HepG2 (cell line): Measurements from ENCODE around the gene XPOT. TPM values are rescaled to one million over a fixed set of nuclear protein-coding genes. Genes with fewer than 3 reads are reported as not detected.
A peak's percentile ranks its signal among the peaks of the same experiment; 100 is the strongest.

Experiments used
- ATF7-NPFF ChIP-seq: sonication (generic); formaldehyde crosslinking; IDR thresholded peaks from 2 replicates; pipeline ENCODE4 v1.8.1; 2023; ENCODE audit warnings: mild to moderate bottlenecking, low read depth, missing genetic modification reagents, moderate library complexity
- EZH2 ChIP-seq: conservative IDR thresholded peaks from 2 replicates; pipeline ENCODE4 v1.6.1; 2012; ENCODE audit warnings: mild to moderate bottlenecking, low read depth, low read length, moderate library complexity
- KDM5B ChIP-seq: sonication (generic); formaldehyde crosslinking; IDR thresholded peaks from 2 replicates; pipeline ENCODE4 v1.4.0; 2020; ENCODE audit warnings: missing genetic modification reagents, mild to moderate bottlenecking, borderline replicate concordance
- MAFF ChIP-seq: IDR thresholded peaks from 2 replicates; pipeline ENCODE4 v1.6.1; 2011; ENCODE audit warnings: low read depth, low read length, improper control_type of control experiment
- MIXL1 ChIP-seq: IDR thresholded peaks from 2 replicates; pipeline ENCODE4 v1.6.1; 2016
- NFIB ChIP-seq: sonication (generic); formaldehyde crosslinking; IDR thresholded peaks from 2 replicates; pipeline ENCODE4 v1.9.0; 2021; ENCODE audit warnings: missing genetic modification reagents, mild to moderate bottlenecking, borderline replicate concordance
- ONECUT2 ChIP-seq: sonication (generic); formaldehyde crosslinking; IDR thresholded peaks from 2 replicates; pipeline ENCODE4 v1.4.0; 2020; ENCODE audit warnings: missing genetic modification reagents
- PAXIP1 ChIP-seq: sonication (generic); formaldehyde crosslinking; conservative IDR thresholded peaks from 2 replicates; pipeline ENCODE4 v1.4.0; 2020; ENCODE audit warnings: mild to moderate bottlenecking, missing genetic modification reagents, moderate library complexity
- YY1 ChIP-seq: IDR thresholded peaks from 2 replicates; pipeline ENCODE4 v1.6.1; 2011; ENCODE audit warnings: low read length, low read depth, moderate library complexity, mild to moderate bottlenecking; ENCODE audit not compliant: insufficient read depth, insufficient replicate concordance
- ZBED4 ChIP-seq: sonication (generic); formaldehyde crosslinking; IDR thresholded peaks from 2 replicates; pipeline ENCODE4 v1.4.0; 2020; ENCODE audit warnings: missing genetic modification reagents, borderline replicate concordance
- ZBTB8A ChIP-seq: sonication (generic); formaldehyde crosslinking; IDR thresholded peaks from 2 replicates; pipeline ENCODE4 v1.4.0; 2020; ENCODE audit warnings: mild to moderate bottlenecking, low read depth, missing genetic modification reagents, borderline replicate concordance
- ZNF34 ChIP-seq: sonication (generic); formaldehyde crosslinking; IDR thresholded peaks from 2 replicates; pipeline ENCODE4 v1.4.0; 2020; ENCODE audit warnings: mild to moderate bottlenecking, missing genetic modification reagents, borderline replicate concordance
- ZNF451 ChIP-seq: sonication (generic); formaldehyde crosslinking; IDR thresholded peaks from 2 replicates; pipeline ENCODE4 v1.5.0; 2020; ENCODE audit warnings: mild to moderate bottlenecking, missing genetic modification reagents
- ZNF501 ChIP-seq: sonication (generic); formaldehyde crosslinking; IDR thresholded peaks from 2 replicates; pipeline ENCODE4 v1.5.1; 2020; ENCODE audit warnings: mild to moderate bottlenecking, moderate library complexity, missing genetic modification reagents
- ZNF513 ChIP-seq: sonication (generic); formaldehyde crosslinking; conservative IDR thresholded peaks from 2 replicates; pipeline ENCODE4 v1.5.0; 2020; ENCODE audit warnings: missing genetic modification reagents
- ZNF607 ChIP-seq: sonication (generic); formaldehyde crosslinking; IDR thresholded peaks from 2 replicates; pipeline ENCODE4 v1.5.1; 2020; ENCODE audit warnings: missing genetic modification reagents, mild to moderate bottlenecking, borderline replicate concordance
- ZNF747 ChIP-seq: sonication (generic); formaldehyde crosslinking; IDR thresholded peaks from 2 replicates; pipeline ENCODE4 v1.8.1; 2023; ENCODE audit warnings: missing genetic modification reagents, mild to moderate bottlenecking, borderline replicate concordance
- ZNF891 ChIP-seq: sonication (generic); formaldehyde crosslinking; IDR thresholded peaks from 2 replicates; pipeline ENCODE4 v1.5.0; 2020; ENCODE audit warnings: mild to moderate bottlenecking, missing genetic modification reagents
- ZSCAN21 ChIP-seq: sonication (generic); formaldehyde crosslinking; IDR thresholded peaks from 2 replicates; pipeline ENCODE4 v1.8.0; 2022; ENCODE audit warnings: mild to moderate bottlenecking, missing genetic modification reagents, moderate library complexity, borderline replicate concordance
- polyA plus RNA-seq, 8 experiments: library from polyadenylated mRNA; depleted of rRNA in 3 of 8; stranded (reverse) in 7 of 8; unstranded in 1 of 8; fragments of >200 nt; fragmentation: Illumina TruSeq in 4 of 8; extraction: Trizol in 4 of 8; gene quantifications; 2 replicates each; pipeline versions ENCODE4 v1.2.1 to v1.2.3, GENCODE V29; 2011 to 2016; ENCODE audit warnings: low read depth in 4 of 8, missing spikeins in 1 of 8, mixed read lengths in 1 of 8; ENCODE audit not compliant: insufficient read depth in 1 of 8
- total RNA-seq, 5 experiments: library from RNA; depleted of rRNA; stranded (reverse); fragments of >200 nt; fragmentation: Illumina TruSeq; extraction: Trizol; gene quantifications; 2 replicates each; pipeline ENCODE4 v1.2.3, GENCODE V29; 2016; ENCODE audit warnings: low read depth in 1 of 5

XPOT gene
- total and polyA plus RNA-seq, 2 of the 13 experiments (the other 11 are each of a cell fraction or from before 2014, with no cell fraction given): 93.8 to 102 TPM

GRCh38 chr12:64451687-64452558 lies 47.7 kb downstream of the XPOT start, which contains the start of gene TBK1 (continued):
- TF ChIP-seq ZBED4 (CRISPR knock-in tag) (no peak), MAFF (no peak), ZBTB8A (CRISPR knock-in tag) (no peak), YY1 (peak; percentile 69), ONECUT2 (CRISPR knock-in tag) (no peak), ZNF607 (CRISPR knock-in tag) (peak; percentile 67; the same call in 1 of the 2 replicates), KDM5B (CRISPR knock-in tag) (peak; percentile 43; the same call in 1 of the 2 replicates), EZH2 (no peak), NFIB (CRISPR knock-in tag) (no peak), PAXIP1 (0 out of 2 replicates have a peak, but pooled peaks have one; percentile 26), ZNF513 (CRISPR knock-in tag) (0 out of 2 replicates have a peak, but pooled peaks have one; percentile 79), ZNF34 (CRISPR knock-in tag) (0 out of 2 replicates have a peak, but pooled peaks have one; percentile 42), MIXL1 (CRISPR knock-in tag) (0 out of 2 replicates have a peak, but pooled peaks have one; percentile 57), ZNF501 (peak; percentile 76), ZNF891 (CRISPR knock-in tag) (peak; percentile 74; the same call in 1 of the 2 replicates), ATF7-NPFF (CRISPR knock-in tag) (peak; percentile 49; the same call in 1 of the 2 replicates), ZSCAN21 (CRISPR knock-in tag) (peak; percentile 83; the same call in 1 of the 2 replicates), ZNF451 (peak; percentile 66), ZNF747 (CRISPR knock-in tag) (0 out of 2 replicates have a peak, but pooled peaks have one; percentile 48)
